SH-SY5Y (cell line): ENCODE data around the gene CAMK1G.

ENCODE experiments used
- GATA2 ChIP-seq: IDR thresholded peaks from 2 replicates; pipeline ENCODE4 v1.6.1; 2011; ENCODE audit warnings: mild to moderate bottlenecking, low read depth, low read length
- GATA3 ChIP-seq: IDR thresholded peaks from 2 replicates; pipeline ENCODE4 v1.6.1; 2011; ENCODE audit warnings: low read depth, mild to moderate bottlenecking, low read length, moderate library complexity

DNA sequence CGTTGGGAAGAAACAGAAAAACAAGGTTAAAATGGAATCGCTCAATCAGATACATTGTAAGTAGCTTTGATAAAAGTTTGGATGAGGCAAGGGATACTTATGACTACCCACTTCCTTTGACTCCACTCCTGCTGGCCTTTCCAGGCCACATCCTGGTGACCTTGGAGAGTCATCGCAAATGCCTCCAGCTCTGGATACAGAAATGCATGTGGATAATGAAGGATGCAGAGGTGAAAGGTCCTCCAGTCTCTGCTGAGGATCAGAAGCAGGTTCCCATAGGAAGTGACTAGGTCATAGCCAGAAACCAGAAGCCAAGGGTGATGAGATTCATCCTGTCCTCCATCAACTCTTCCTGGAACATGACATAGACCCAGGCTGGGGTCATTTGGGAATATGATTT lies 6.2 kb upstream of the CAMK1G start:
- TF ChIP-seq GATA3 = no peak
- TF ChIP-seq GATA2 = no peak
